K562 (cell line): ENCODE results near the gene PLEKHA5. TPM values are rescaled to one million over a fixed set of nuclear protein-coding genes. Genes with fewer than 3 reads are reported as not detected.

Source experiments
- ATAC-seq: fragments of 200-7000 bp; cut with Tn5 transposase; 3 replicates; pipeline ENCODE4 v1.9.1; 2020; ENCODE audit warnings: moderate library complexity
- BruUV-seq: library from RNA; stranded (reverse); fragments of 400-500 nt; replicated peaks from 2 replicates; lab custom pipeline; 2021; lab: Mats Ljungman, UMichigan
- CTCF ChIA-PET: fragments of 300-600 bp; formaldehyde crosslinking; extraction: SDS; loops from one replicate; lab custom pipeline; 2021; ENCODE audit warnings: low intra/inter-chr PET ratio; lab: Yijun Ruan, JAX
- POLR2A ChIA-PET: fragments of 300-600, 350-650 bp; sonication (Branson Sonifier 250); formaldehyde crosslinking; extraction: SDS; loops from one replicate; lab custom pipeline; 2021; ENCODE audit warnings: antibody characterized with exemption, inconsistent platforms; lab: Yijun Ruan, JAX
- DNase-seq, 4 experiments: peaks; one replicate each; pipeline versions ENCODE4 v3.0.0 to v3.0.0-alpha.2; 2011 to 2018; ENCODE audit warnings: low spot score in 3 of 4, mixed read lengths in 3 of 4; ENCODE audit errors: extremely low read depth in 1 of 4
- FAIRE-seq: peaks from 2 replicates; lab custom pipeline; 2011; peaks lifted over from hg19 to GRCh38; lab: Jason Lieb, UNC
- H2AFZ ChIP-seq: 2 replicates; pipeline ENCODE4 v1.6.0; 2011; ENCODE audit warnings: low read depth, low read length, control low read depth, inconsistent platforms
- H3K27ac ChIP-seq: fragments of 200-600 bp; 3 replicates; pipeline ENCODE4 v1.8.0; 2011; ENCODE audit warnings: low read depth, mild to moderate bottlenecking, control low read depth, inconsistent platforms, low read length, moderate library complexity, mixed read lengths; ENCODE audit errors: extremely low read depth
- H3K27me3 ChIP-seq, 2 experiments: fragments of 300-600 bp in 1 of 2; 2 replicates in 1 of 2; 3 replicates in 1 of 2; pipeline versions ENCODE4 v1.6.0 to v1.8.0; 2011; ENCODE audit warnings: inconsistent platforms in 2 of 2, low read length in 2 of 2, mild to moderate bottlenecking in 1 of 2, mixed read lengths in 1 of 2, moderate library complexity in 1 of 2; ENCODE audit not compliant: control insufficient read depth in 2 of 2, insufficient read depth in 2 of 2
- H3K36me3 ChIP-seq: fragments of 300-600 bp; 3 replicates; pipeline ENCODE4 v1.8.0; 2011; ENCODE audit warnings: mild to moderate bottlenecking, low read length, inconsistent platforms; ENCODE audit not compliant: control insufficient read depth, insufficient read depth
- H3K4me1 ChIP-seq, 2 experiments: fragments of 200-600 bp in 1 of 2; replicated peaks in 1 of 2; 2 replicates in 1 of 2; 3 replicates in 1 of 2; pipeline versions ENCODE4 v1.5.1 to v1.8.0; 2011; ENCODE audit warnings: inconsistent platforms in 2 of 2, low read length in 2 of 2, mild to moderate bottlenecking in 1 of 2, mixed read lengths in 1 of 2, moderate library complexity in 1 of 2; ENCODE audit not compliant: control insufficient read depth in 2 of 2, insufficient read depth in 2 of 2
- H3K4me2 ChIP-seq: 2 replicates; pipeline ENCODE4 v1.6.1; 2011; ENCODE audit warnings: low read length, control low read depth, inconsistent platforms, mixed read lengths; ENCODE audit not compliant: insufficient read depth
- H3K4me3 ChIP-seq: fragments of 200-600 bp; sonication (generic), shearing (Covaris generic); 2 replicates; pipeline ENCODE4 v1.5.1; 2016; ENCODE audit warnings: control low read depth, inconsistent platforms
- H3K79me2 ChIP-seq: fragments of 200-600 bp; 3 replicates; pipeline ENCODE4 v1.8.0; 2011; ENCODE audit warnings: low read length, inconsistent platforms; ENCODE audit not compliant: control insufficient read depth, insufficient read depth
- H3K9ac ChIP-seq, 2 experiments: 2 replicates each; pipeline versions ENCODE4 v1.6.0 to v1.6.1; 2011; ENCODE audit warnings: low read depth in 2 of 2, low read length in 2 of 2, control low read depth in 1 of 2, inconsistent platforms in 1 of 2, mild to moderate bottlenecking in 1 of 2, mixed read lengths in 1 of 2; ENCODE audit not compliant: insufficient read depth in 1 of 2
- H3K9me1 ChIP-seq: one replicate; pipeline ENCODE4 v1.6.0; 2011; ENCODE audit warnings: inconsistent platforms, mild to moderate bottlenecking, low read length, moderate library complexity; ENCODE audit not compliant: control insufficient read depth, insufficient read depth
- H3K9me3 ChIP-seq: replicated peaks from 2 replicates; pipeline ENCODE4 v1.5.1; 2011; ENCODE audit warnings: low read depth, low read length, inconsistent platforms; ENCODE audit not compliant: control insufficient read depth, insufficient read depth
- H4K20me1 ChIP-seq: replicated peaks from 2 replicates; pipeline ENCODE4 v1.6.1; 2011; ENCODE audit warnings: low read length, inconsistent platforms, mixed read lengths; ENCODE audit not compliant: control insufficient read depth, insufficient read depth
- HDAC8 ChIP-seq: fragments of 450-650 bp; IDR thresholded peaks from 2 replicates; pipeline ENCODE4 v1.6.1; 2016; ENCODE audit warnings: mild to moderate bottlenecking, missing genetic modification characterization, moderate library complexity, missing compliant biosample characterization
- NFE2L1 ChIP-seq: fragments of 450-650 bp; IDR thresholded peaks from 2 replicates; pipeline ENCODE4 v1.6.1; 2016; ENCODE audit warnings: missing genetic modification characterization, low read depth, mild to moderate bottlenecking, missing compliant biosample characterization, moderate library complexity, borderline replicate concordance
- NR2C2 ChIP-seq, 2 experiments: fragments of 200-800 bp in 1 of 2; sonication (Bioruptor generic) in 1 of 2; sonication (generic) in 1 of 2; formaldehyde crosslinking in 1 of 2; IDR thresholded peaks; 2 replicates each; pipeline versions ENCODE4 v1.6.1 to v1.8.0; 2016 to 2022; ENCODE audit warnings: mild to moderate bottlenecking in 1 of 2, missing compliant biosample characterization in 1 of 2, missing genetic modification characterization in 1 of 2, missing genetic modification reagents in 1 of 2
- SRSF7 ChIP-seq: fragments of 200-400 bp; formaldehyde crosslinking; optimal IDR thresholded peaks from 2 replicates; pipeline ENCODE3; 2017; ENCODE audit warnings: mild to moderate bottlenecking, low read depth, low read length
- in situ Hi-C: fragments of 300-500 bp; cut with MboI; formaldehyde crosslinking; loops from 4 replicates; pipeline ENCODE4 v1.15.0; 2018; ENCODE audit warnings: inconsistent platforms, mixed read lengths
- intact Hi-C: fragments of 100-400 bp; cut with micrococcal nuclease; formaldehyde crosslinking; loops from 2 replicates; pipeline ENCODE4 v1.14.2; 2022
- polyA plus RNA-seq, 8 experiments: library from polyadenylated mRNA; depleted of rRNA in 4 of 8; stranded (reverse) in 5 of 8; unstranded in 3 of 8; fragments of >200 nt; fragmentation: Nextera tagmentation in 2 of 8; fragmentation: Illumina TruSeq in 1 of 8; extraction: Ambion mirVana in 2 of 8; extraction: Trizol in 1 of 8; gene quantifications; 2 replicates each; pipeline versions ENCODE4 v1.2.1 to v1.2.3, GENCODE V29; 2011 to 2014; ENCODE audit warnings: inconsistent platforms in 1 of 8, missing spikeins in 1 of 8
- total RNA-seq, 7 experiments: library from RNA; depleted of rRNA in 6 of 7; stranded (reverse); fragments of >200 nt in 6 of 7; fragmentation: Illumina TruSeq in 2 of 7; extraction: Trizol in 2 of 7; gene quantifications; 2 replicates each; pipeline versions ENCODE4 v1.2.1 to v1.2.3, GENCODE V29; 2011 to 2021; ENCODE audit warnings: low replicate concordance in 1 of 7
- TF ChIP-seq, protein P1 (sequence below): fragments of 450-650 bp; formaldehyde crosslinking; IDR thresholded peaks from 2 replicates; pipeline ENCODE4 v1.4.0; 2020; ENCODE audit warnings: mild to moderate bottlenecking, moderate library complexity

PLEKHA5 gene
- total and polyA plus RNA-seq, 9 of the 15 experiments (the other 6 are each of a cell fraction or from before 2014, with no cell fraction given) = 7.2 to 26.2 (median 17.4) TPM

DNA sequence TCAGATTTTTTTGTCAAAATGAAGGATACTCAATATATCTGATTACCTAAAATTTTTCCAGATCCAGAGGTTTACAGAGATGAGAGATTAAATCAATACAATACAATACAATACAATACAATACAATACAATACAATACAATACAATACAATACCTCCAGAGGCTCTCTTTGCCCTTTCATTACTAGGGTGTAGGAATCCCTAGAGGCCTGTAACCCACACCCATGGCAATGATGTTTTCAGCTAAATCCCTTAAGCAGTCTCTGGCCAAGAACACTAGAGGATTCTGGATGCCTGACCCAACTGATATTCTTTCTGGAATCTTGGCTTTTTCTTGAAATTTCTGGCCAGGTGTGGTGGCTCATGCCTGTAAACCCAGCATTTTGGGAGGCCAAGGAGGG, 286.0 kb downstream of the PLEKHA5 start:
- ChIA-PET POLR2A (interaction anchor here (0.7 kb wide), 1 partner anchor 131 kb away, joined by 3 read pairs; no protein-coding TSS in a partner anchor), CTCF (no interaction called here)
- H3K4me3 ChIP-seq = no peak overlapping the region
- FAIRE-seq (no peak), ATAC-seq (no peak), DNase-seq (no peak)
- H4K20me1 ChIP-seq = no peaks in the 10 kb centered on the region
- H3K9me3 ChIP-seq = no peaks in the 10 kb centered on the region
- in situ Hi-C loops = no loop called here
- no peak overlapping the region for H3K4me2 ChIP-seq
- peaks cover 0 to 4% of the 10 kb centered on the region in 2 experiments; a peak in 2 of 5 replicates for H3K27me3 ChIP-seq
- TF ChIP-seq NR2C2 (CRISPR knock-in tag; IDR thresholded peaks at IDR 0.05) (no peak), NR2C2 (tag; IDR thresholded peaks at IDR 0.05) (no peak), SRSF7 (no peak), HDAC8 (tag) (no peak), NFE2L1 (tag) (no peak)
- TF ChIP-seq, protein P1, sequence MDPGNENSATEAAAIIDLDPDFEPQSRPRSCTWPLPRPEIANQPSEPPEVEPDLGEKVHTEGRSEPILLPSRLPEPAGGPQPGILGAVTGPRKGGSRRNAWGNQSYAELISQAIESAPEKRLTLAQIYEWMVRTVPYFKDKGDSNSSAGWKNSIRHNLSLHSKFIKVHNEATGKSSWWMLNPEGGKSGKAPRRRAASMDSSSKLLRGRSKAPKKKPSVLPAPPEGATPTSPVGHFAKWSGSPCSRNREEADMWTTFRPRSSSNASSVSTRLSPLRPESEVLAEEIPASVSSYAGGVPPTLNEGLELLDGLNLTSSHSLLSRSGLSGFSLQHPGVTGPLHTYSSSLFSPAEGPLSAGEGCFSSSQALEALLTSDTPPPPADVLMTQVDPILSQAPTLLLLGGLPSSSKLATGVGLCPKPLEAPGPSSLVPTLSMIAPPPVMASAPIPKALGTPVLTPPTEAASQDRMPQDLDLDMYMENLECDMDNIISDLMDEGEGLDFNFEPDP (CRISPR knock-in tag) = no peak
- peaks cover 0 to 6% of the 10 kb centered on the region in 2 experiments; a peak in 2 of 5 replicates for H3K4me1 ChIP-seq
- H3K27ac ChIP-seq = no peak overlapping the region
- no peak overlapping the region for H3K9ac ChIP-seq
- no peaks in the 10 kb centered on the region for H3K36me3 ChIP-seq
- intact Hi-C loops = no loop called here
- no peak overlapping the region for H2AFZ ChIP-seq
- no peaks in the 10 kb centered on the region for H3K79me2 ChIP-seq
- no peaks in the 10 kb centered on the region for H3K9me1 ChIP-seq
- no TSS peak for BruUV-seq
